Activated CD4-positive, alpha-beta memory T cell treated with anti-CD3 and anti-CD28 coated beads, Interleukin-2, amount 10 ng/mL, durations not matched to agents 7 days and 5 days (primary cell): ENCODE results near the gene OR51G1. TPM values are rescaled to one million over a fixed set of nuclear protein-coding genes. Genes with fewer than 3 reads are reported as not detected.
"Not testable (repeated sequence)": the region's sequence is repeated elsewhere in the genome, so short reads cannot be mapped to it uniquely, and the experiment has no call there.

Experiments used
- CTCF ChIA-PET: fragments of 350-600 bp; sonication (Branson Sonifier 250); formaldehyde crosslinking; loops from one replicate; lab custom pipeline; 2021; ENCODE audit warnings: antibody characterized with exemption, inconsistent platforms; lab: Charles Lee
- POLR2A ChIA-PET: fragments of 350-600 bp; sonication (Branson Sonifier 250); formaldehyde crosslinking; loops from one replicate; lab custom pipeline; 2021; ENCODE audit warnings: antibody characterized with exemption; lab: Charles Lee
- DNase-seq: peaks from one replicate; pipeline ENCODE4 v3.0.0-alpha.2; 2020
- H3K27ac Mint-ChIP-seq: one replicate; pipeline ENCODE4 v1.8.0; 2021; ENCODE audit warnings: mild to moderate bottlenecking, mixed read lengths
- H3K27me3 Mint-ChIP-seq: one replicate; pipeline ENCODE4 v1.8.0; 2021; ENCODE audit warnings: mixed read lengths
- H3K36me3 Mint-ChIP-seq: one replicate; pipeline ENCODE4 v1.8.0; 2021; ENCODE audit warnings: low read depth, mixed read lengths
- H3K4me1 Mint-ChIP-seq: one replicate; pipeline ENCODE4 v1.8.0; 2021; ENCODE audit warnings: mixed read lengths
- H3K4me3 Mint-ChIP-seq: one replicate; pipeline ENCODE4 v1.8.0; 2021; ENCODE audit warnings: mild to moderate bottlenecking, mixed read lengths
- H3K9me3 Mint-ChIP-seq: one replicate; pipeline ENCODE4 v1.8.0; 2021; ENCODE audit warnings: mixed read lengths
- total RNA-seq, 2 experiments: library from RNA; stranded (reverse); gene quantifications; one replicate each; pipeline ENCODE4 v1.2.3, GENCODE V29; 2021

OR51G1 gene, protein sequence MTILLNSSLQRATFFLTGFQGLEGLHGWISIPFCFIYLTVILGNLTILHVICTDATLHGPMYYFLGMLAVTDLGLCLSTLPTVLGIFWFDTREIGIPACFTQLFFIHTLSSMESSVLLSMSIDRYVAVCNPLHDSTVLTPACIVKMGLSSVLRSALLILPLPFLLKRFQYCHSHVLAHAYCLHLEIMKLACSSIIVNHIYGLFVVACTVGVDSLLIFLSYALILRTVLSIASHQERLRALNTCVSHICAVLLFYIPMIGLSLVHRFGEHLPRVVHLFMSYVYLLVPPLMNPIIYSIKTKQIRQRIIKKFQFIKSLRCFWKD
- total RNA-seq: not detected

DNA sequence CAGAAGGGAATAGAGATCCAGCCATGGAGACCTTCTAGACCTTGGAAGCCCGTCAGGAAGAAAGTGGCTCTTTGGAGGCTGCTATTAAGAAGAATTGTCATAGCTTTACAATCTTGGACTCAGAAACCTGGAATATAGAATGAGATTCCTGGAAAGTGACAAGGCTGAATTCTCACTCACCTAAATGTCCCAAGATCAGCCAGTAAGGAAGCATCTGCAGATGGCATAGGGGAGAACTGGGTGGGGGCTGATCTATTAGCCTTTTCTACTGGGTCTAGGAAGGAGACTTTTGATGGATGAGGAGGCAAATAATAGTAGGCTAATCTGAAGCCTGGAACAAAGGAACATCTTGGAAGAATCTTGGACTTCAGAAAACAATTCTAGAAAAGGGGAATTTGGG lies at the start of gene OR51G1:
TSS of gene OR51G1 (minus strand) at position 101 of the 400 bp plus-strand sequence. CDS start at position 101, 0 bp downstream.
- Mint-ChIP-seq H3K4me3 (no peak within 1 kb of the TSS), H3K27ac (no peak within 1 kb of the TSS), H3K4me1 (no peaks in the 10 kb centered on the region), H3K36me3 (no peaks in the 10 kb centered on the region), H3K27me3 (no peaks in the 10 kb centered on the region), H3K9me3 (no peaks in the 10 kb centered on the region)
- POLR2A ChIA-PET: no interaction called here
- CTCF ChIA-PET: no interaction called here
- DNase-seq: no peak

DNA sequence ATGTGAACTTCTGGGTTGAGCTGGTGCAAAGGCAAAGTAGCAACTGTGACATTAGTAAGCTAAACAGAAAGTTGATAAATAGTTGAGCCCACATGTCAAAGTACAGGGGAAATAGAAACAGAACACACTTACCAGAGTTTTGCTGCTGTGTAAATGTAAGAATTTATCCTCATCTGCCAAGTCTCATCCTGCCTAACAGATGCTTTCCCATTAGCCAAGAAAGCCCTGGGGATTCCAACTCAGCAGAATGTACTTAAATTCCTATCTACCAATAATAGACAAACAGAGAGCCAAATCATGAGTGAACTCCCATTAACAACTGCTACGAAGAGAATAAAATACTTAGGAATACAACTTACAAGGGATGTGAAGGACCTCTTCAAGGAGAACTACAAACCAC lies 38.7 kb upstream of the OR51G1 start:
- POLR2A ChIA-PET: no interaction called here
- H3K9me3 Mint-ChIP-seq: peaks cover 2% of the 10 kb centered on the region
- H3K4me1 Mint-ChIP-seq: no peaks in the 10 kb centered on the region
- no peak overlapping the region for H3K27ac Mint-ChIP-seq
- CTCF ChIA-PET: no interaction called here
- H3K36me3 Mint-ChIP-seq: no peaks in the 10 kb centered on the region
- H3K27me3 Mint-ChIP-seq: no peaks in the 10 kb centered on the region
- H3K4me3 Mint-ChIP-seq: no peak overlapping the region
- DNase-seq: no peak

DNA sequence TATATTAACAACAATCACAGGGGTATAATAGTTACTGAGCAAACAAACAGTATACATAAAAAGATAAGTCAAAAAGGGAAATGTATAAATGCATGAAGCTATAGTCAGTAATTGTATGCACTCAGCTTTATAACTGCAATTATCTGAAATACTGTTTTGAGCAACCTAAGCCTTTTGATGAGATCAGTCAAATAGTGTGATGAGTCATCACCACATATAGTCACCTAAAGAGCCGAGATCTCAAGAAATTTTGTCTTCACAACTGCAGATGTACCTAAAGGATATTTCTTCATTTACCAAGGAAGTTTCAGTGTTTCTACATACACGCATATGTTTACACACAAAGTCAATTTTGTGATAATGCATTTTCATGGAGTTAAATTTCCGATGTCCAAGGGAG lies 36.7 kb upstream of the OR51G1 start:
- POLR2A ChIA-PET: no interaction called here
- no peaks in the 10 kb centered on the region for H3K36me3 Mint-ChIP-seq
- H3K4me3 Mint-ChIP-seq: no peak overlapping the region

DNA sequence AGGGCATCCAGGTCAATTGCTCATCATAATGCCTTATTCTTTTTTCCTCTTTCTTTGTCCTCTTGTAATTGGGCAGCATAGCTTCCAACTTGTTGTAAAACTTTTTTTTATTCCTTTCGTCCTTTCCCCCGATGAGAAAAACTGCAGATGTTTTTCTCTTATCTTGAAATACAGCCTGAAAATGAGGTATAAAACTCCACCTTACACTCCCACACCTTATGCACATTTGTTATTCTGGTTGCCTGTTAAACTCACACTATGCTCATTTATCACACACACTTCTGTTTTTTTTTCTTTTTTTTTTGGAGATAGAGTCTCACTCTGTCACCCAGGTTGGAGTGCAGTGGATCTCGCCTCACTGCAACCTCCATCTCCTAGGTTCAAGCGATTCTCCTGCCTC lies 33.3 kb upstream of the OR51G1 start:
- Mint-ChIP-seq H3K4me1 (no peaks in the 10 kb centered on the region), H3K9me3 (peaks cover 2% of the 10 kb centered on the region), H3K36me3 (no peaks in the 10 kb centered on the region), H3K27ac (no peak overlapping the region), H3K4me3 (no peak overlapping the region), H3K27me3 (no peaks in the 10 kb centered on the region)
- ChIA-PET CTCF (no interaction called here), POLR2A (no interaction called here)
- no peak for DNase-seq

More for the DNA sequence above, 36.7 kb upstream of the OR51G1 start:
- Mint-ChIP-seq H3K4me1 (no peaks in the 10 kb centered on the region), H3K27ac (no peak overlapping the region), H3K9me3 (peaks cover 2% of the 10 kb centered on the region), H3K27me3 (no peaks in the 10 kb centered on the region)
- no peak for DNase-seq
- CTCF ChIA-PET: no interaction called here

DNA sequence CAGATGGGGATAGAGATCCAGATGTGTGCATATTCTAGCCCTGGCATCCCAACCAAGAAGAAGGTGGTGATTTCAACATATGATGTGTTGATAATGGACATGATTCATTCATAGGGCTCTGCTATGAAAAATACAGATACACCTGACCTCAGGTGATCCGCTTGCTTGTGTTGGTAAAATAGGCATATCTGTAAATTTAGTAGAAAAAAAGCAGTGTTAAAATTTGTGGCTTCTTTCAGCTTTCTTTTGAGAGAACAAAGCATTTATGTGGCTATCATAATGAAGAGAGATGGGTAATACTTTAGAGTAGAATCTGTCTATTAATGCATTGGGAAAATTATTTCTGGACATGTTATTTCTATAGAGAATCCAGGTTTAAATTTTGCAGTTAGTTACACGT lies 31.5 kb upstream of the OR51G1 start, which contains the start of gene OR51A2:
TSS of gene OR51A2 (minus strand) at position 101 of the 400 bp plus-strand sequence. CDS start at position 101, 0 bp downstream.
- H3K9me3 Mint-ChIP-seq, H3K27ac Mint-ChIP-seq, CTCF ChIA-PET, H3K36me3 Mint-ChIP-seq, H3K4me3 Mint-ChIP-seq, POLR2A ChIA-PET, H3K4me1 Mint-ChIP-seq, H3K27me3 Mint-ChIP-seq, DNase-seq: not testable (repeated sequence)

DNA sequence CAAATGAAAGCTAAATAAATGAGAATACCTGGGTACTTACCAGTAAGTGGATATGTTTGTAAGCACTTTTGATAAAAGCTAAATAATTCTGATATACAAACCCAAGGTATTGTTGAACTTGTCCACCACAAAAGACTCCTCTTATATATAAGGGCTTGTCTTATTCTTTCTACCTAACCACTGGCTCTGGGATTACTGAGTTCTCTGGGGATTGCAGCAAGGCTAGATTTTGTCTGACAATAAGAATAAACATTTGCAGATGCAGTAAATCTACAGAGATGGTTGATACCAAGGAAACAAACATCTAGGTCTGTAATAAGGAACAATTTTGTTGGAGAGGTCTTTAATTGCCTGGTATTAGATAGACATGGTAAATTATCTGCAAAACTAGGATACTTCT lies 23.4 kb upstream of the OR51G1 start, which contains the start of gene OR51A4:
TSS of gene OR51A4 (minus strand) at position 101 of the 400 bp plus-strand sequence. CDS start 505 bp downstream, outside the sequence.
- Mint-ChIP-seq H3K27ac (no peak within 1 kb of the TSS), H3K4me1 (no peaks in the 10 kb centered on the region), H3K27me3 (no peaks in the 10 kb centered on the region), H3K36me3 (no peaks in the 10 kb centered on the region), H3K4me3 (no peak within 1 kb of the TSS), H3K9me3 (no peaks in the 10 kb centered on the region)
- ChIA-PET CTCF (no interaction called here), POLR2A (no interaction called here)
- no peak for DNase-seq

DNA sequence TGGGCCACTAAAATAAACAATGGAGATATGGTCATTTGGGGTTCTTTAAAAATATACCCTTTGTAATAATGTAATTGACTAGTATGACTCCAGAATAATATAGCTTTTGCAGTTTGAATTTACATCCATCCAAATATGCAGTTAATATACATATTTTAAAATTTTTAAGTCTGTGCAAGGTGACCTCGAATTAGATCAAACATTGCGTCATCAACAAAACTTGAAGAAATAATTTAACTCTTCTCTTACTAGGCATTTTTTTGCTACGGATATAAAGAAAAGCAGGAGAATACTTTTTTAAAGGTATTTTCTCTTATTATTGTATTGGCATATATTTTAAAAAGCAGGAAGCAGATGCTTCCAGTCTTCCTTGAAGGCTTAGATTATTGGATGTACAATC lies 12.6 kb upstream of the OR51G1 start:
- CTCF ChIA-PET: no interaction called here
- Mint-ChIP-seq H3K27me3 (no peaks in the 10 kb centered on the region), H3K4me3 (no peak overlapping the region), H3K4me1 (no peaks in the 10 kb centered on the region), H3K27ac (no peak overlapping the region), H3K9me3 (peaks cover 2% of the 10 kb centered on the region), H3K36me3 (no peaks in the 10 kb centered on the region)
- POLR2A ChIA-PET: no interaction called here
- no peak for DNase-seq

DNA sequence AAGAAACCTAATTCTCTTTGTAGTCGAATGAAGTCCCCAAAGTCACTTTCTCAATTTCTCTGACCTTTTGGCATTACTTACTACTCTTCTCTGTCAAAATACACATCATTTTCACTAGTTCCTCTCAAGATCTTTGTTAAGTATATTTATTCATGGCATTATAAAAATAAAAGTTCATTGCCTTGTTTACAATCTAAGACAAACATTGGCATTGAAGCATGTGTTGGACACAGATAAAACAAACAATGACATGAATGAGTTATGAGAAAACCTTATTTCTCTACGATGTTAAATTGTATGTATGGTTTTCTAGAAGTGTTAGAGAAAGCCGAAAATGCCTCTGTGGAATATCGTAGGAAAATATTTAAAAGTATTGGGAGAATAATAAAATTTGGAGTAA lies 8.6 kb upstream of the OR51G1 start:
- DNase-seq: no peak
- POLR2A ChIA-PET: no interaction called here
- H3K9me3 Mint-ChIP-seq: peaks cover 2% of the 10 kb centered on the region

DNA sequence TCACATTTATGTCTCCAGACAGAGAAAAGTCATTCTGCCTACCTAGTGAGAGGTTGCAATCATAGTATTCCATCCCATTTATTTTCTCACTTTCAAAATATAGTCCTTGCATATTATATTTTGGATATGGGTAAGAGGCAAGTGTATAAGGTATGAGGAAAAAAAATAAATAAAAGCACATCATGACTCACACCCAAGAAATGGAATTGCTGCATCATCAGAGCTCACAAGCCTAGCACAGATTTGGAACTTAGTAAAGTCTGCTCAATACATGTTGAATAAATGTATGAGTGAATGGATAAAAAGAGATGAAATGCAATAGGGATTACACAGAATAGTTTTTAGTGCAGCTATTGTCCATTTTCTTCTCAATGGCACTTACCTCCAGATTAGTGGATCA lies 2.5 kb upstream of the OR51G1 start:
- H3K36me3 Mint-ChIP-seq: no peaks in the 10 kb centered on the region
- no peaks in the 10 kb centered on the region for H3K27me3 Mint-ChIP-seq
- no peak overlapping the region for H3K27ac Mint-ChIP-seq
- no peak for DNase-seq
- ChIA-PET POLR2A (no interaction called here), CTCF (no interaction called here)
- H3K9me3 Mint-ChIP-seq: no peaks in the 10 kb centered on the region
- H3K4me1 Mint-ChIP-seq: no peaks in the 10 kb centered on the region
- H3K4me3 Mint-ChIP-seq: no peak overlapping the region

More for the DNA sequence above, 8.6 kb upstream of the OR51G1 start:
- no peaks in the 10 kb centered on the region for H3K27me3 Mint-ChIP-seq
- H3K4me3 Mint-ChIP-seq: no peak overlapping the region
- CTCF ChIA-PET: no interaction called here
- no peaks in the 10 kb centered on the region for H3K36me3 Mint-ChIP-seq
- no peak overlapping the region for H3K27ac Mint-ChIP-seq
- no peaks in the 10 kb centered on the region for H3K4me1 Mint-ChIP-seq

DNA sequence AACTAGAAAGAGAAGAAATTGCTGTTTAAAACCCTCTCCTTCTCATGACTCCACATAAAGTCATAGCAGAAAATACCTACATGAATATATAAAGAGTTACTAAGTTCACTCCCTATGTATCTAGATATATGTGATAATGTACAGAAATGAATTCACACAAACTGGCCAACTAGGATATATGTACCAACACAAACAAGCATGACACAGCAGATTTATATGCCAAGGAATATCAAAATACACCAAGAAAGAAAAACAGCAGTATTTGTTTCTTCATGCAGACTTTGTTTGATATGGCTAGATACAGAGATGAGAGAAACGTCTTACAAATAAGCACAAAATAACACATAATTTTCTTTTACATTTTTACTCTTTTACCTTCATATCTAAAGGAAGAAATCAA lies 1.8 kb downstream of the OR51G1 start:
- no peaks in the 10 kb centered on the region for H3K27me3 Mint-ChIP-seq
- no peaks in the 10 kb centered on the region for H3K9me3 Mint-ChIP-seq
- DNase-seq: no peak
- H3K4me1 Mint-ChIP-seq: no peaks in the 10 kb centered on the region
- ChIA-PET CTCF (no interaction called here), POLR2A (no interaction called here)
- no peak overlapping the region for H3K27ac Mint-ChIP-seq
- H3K36me3 Mint-ChIP-seq: no peaks in the 10 kb centered on the region
- no peak overlapping the region for H3K4me3 Mint-ChIP-seq

DNA sequence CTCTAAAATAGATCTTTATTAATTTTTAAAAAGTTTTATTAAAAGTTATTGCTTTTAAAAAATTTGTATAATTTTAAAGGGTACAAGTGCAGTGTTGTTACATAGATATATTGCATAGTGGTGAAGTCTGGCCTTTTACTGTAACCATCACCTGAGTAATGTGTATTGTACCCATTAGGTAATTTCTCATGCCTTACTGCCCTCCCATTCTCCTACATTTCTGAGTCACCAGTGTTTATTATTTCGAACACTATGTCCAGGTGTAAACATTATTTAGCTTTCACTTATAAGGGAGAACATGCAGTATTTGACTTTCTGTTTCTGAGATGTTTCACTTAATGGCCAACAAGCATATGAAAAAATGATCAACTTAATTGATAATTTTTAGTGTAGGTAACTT lies 2.3 kb downstream of the OR51G1 start:
- Mint-ChIP-seq H3K27me3 (no peaks in the 10 kb centered on the region), H3K36me3 (no peaks in the 10 kb centered on the region), H3K4me3 (no peak overlapping the region), H3K27ac (no peak overlapping the region), H3K4me1 (no peaks in the 10 kb centered on the region), H3K9me3 (no peaks in the 10 kb centered on the region)
- ChIA-PET CTCF (no interaction called here), POLR2A (no interaction called here)
- DNase-seq: no peak

DNA sequence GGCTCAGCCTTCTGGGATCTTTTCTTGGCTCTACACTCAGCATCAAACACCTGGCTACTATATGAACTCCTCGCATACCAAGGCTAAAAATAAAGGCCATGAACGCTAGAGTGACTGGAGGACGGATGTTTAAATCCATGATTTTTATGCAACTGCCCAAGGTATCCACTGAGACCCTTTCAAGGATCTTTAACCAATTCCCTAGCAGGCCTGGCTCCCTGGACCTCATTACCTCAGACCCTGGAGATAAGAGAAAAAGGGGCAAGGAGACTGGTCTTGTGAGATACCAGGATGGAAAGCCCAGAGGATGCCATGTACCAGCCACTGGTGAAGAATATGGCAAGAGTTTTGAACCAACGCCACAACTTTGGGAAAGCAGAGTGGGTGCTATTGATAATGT lies 4.9 kb downstream of the OR51G1 start, which contains the start of gene OR51G2:
TSS of gene OR51G2 (minus strand) at position 101 of the 400 bp plus-strand sequence. CDS start 3,687 bp downstream, outside the sequence.
- POLR2A ChIA-PET: no interaction called here
- CTCF ChIA-PET: no interaction called here
- Mint-ChIP-seq H3K4me1 (no peaks in the 10 kb centered on the region), H3K9me3 (no peaks in the 10 kb centered on the region), H3K36me3 (no peaks in the 10 kb centered on the region), H3K27ac (no peak within 1 kb of the TSS), H3K27me3 (no peaks in the 10 kb centered on the region), H3K4me3 (no peak within 1 kb of the TSS)
- DNase-seq: no peak

DNA sequence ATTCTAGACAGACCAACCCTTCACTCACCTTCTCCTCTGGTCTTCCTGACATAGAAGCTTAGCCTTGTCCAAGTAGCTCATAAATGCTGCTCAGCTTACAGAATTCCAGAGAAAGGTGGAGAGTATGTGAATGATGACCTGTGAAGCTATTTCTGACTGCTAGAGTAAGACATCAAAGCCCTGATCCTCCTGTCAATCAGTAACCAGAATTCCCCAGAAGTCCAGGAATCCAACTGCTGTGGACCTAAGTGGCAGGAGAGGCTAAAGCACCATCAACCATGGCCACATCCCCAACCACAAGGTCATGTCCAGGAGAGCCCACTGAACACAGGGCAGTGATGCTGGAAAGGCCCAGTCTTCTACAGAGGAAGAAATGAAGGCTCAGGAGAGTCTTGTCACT lies 7.6 kb downstream of the OR51G1 start:
- DNase-seq: no peak
- no peak overlapping the region for H3K4me3 Mint-ChIP-seq
- no peak overlapping the region for H3K27ac Mint-ChIP-seq
- POLR2A ChIA-PET: no interaction called here
- no peaks in the 10 kb centered on the region for H3K36me3 Mint-ChIP-seq
- H3K4me1 Mint-ChIP-seq: no peaks in the 10 kb centered on the region
- CTCF ChIA-PET: no interaction called here
- no peaks in the 10 kb centered on the region for H3K9me3 Mint-ChIP-seq
- no peaks in the 10 kb centered on the region for H3K27me3 Mint-ChIP-seq

DNA sequence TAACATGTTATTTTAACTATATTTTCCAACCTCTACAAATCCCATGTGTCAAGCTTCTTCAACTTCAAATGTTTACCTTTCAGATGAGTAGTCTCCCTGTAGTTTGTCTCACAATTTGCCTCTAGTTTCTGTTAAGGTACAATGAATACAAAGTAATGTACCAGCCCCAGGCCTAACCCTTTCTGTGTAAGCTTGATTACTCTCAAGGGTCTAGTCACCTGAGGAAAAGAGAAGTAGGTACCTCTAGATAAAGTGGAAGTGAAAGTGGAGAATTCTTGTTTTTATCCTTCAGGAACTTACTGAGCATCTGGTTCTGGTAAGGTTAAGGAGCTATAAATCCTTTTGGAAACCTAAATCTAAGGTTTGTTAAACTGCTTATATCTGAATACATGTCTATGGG lies 20.7 kb downstream of the OR51G1 start, which contains the start of gene OR51A7:
TSS of gene OR51A7 (plus strand) at position 300 of the 400 bp plus-strand sequence. CDS start 3,587 bp downstream, outside the sequence.
- Mint-ChIP-seq H3K27me3 (no peaks in the 10 kb centered on the region), H3K4me3 (no peak within 1 kb of the TSS), H3K9me3 (no peaks in the 10 kb centered on the region), H3K36me3 (no peaks in the 10 kb centered on the region), H3K27ac (no peak within 1 kb of the TSS), H3K4me1 (no peaks in the 10 kb centered on the region)
- POLR2A ChIA-PET: no interaction called here
- CTCF ChIA-PET: no interaction called here
- DNase-seq: no peak
